OCI-M1 (cell line): Measurements from ENCODE around the gene TGM5.
"Not testable (repeated sequence)": the region's sequence is repeated elsewhere in the genome, so short reads cannot be mapped to it uniquely, and the experiment has no call there.

ENCODE experiments used
- DNase-seq: peaks from one replicate; lab custom pipeline; 2025; lab: John Stamatoyannopoulos, UW

Gene TGM5

GRCh38 chr15:43266834-43267233 is at the start of gene TGM5:
Gene TGM5 (minus strand): TSS chr15:43266928. CDS start chr15:43266849, 79 bp downstream.
- DNase-seq, result no peak

DNA sequence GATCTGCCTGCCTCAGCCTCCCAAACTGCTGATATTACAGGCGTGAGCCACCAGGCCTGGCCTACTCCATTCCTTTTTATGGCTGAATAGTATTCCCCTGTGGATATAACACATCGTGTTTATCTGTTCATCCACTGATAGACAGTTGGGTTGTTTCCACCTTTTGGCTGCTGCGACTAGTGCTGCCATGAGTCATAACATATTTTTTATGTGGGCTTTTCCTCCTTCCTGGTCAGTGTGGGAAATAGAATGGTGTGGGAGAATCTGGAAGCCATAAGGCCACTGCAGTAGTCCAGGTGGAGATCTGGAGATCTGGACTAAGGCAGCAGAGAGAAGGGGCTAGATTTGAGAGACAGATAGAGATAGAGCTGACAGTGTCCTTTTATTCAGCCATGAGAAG is 47.4 kb upstream of the TGM5 start:
- no peak for DNase-seq

DNA sequence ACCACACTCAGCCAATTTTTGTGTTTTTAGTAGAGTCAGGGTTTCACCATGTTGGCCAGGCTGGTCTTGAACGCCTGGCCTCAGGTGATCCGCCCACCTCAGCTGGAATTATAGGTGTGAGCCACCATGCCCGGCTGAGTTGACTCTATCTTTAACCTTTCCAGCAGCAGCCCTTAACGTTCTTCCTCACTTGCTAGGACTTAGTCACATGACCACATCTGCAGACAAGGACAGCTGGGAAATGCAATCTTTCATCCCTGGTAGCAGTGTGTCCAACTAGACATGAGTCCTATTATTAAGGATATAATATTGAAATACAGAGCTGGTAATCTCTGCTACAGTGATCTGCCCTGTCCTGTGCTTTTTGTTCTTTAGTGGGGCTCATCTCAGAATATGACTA is 45.6 kb upstream of the TGM5 start:
- no peak for DNase-seq

GRCh38 chr15:43302205-43302817 is 35.6 kb upstream of the TGM5 start, which contains the start of gene TGM7:
Gene TGM7 (minus strand): TSS chr15:43302255.
- DNase-seq, result peak; percentile 18

DNA sequence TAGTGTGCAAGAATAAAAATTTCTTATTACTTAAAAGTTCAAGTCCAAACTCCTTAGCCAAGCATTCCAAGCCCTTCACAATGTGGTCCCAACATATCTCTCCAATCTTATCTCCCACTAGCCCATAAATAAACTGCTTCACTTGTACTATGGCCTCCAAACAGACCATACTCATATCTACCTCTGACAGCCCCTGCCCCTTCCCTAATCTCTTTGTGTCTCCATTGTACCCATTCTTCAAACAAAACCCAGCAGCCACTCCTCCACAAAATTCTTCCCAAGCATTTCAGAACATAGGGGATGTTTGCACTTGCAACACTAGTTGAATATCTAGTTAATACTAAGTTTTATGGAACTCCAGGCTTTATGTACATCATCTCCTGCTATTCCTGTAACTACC is 33.2 kb upstream of the TGM5 start:
- DNase-seq, result no peak

- no peak for DNase-seq
Observed at GRCh38 chr15:43299411-43299810, 32.7 kb upstream of the TGM5 start.

- no peak for DNase-seq
Observed at GRCh38 chr15:43294091-43294706, 27.5 kb upstream of the TGM5 start.

DNA sequence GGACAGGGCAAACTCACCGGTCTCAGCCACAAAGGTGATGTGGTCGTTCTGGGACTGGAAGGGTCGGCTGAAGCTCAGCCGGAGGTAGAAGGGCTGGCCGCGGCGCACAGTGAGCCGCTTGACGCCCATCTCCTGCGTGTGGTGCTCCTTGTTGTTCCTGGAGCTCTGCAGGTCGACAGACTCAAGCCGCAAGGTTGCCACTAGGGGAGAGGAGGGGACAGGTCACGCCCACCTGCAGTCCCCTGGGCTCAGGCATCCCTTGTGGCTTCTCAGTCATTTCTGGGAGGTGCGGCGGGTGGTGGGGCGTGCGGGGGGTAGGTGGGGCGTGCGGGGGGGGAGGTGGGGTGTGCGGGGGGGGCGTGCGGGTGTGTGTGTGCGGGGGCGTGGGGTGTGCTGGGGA is 26.7 kb upstream of the TGM5 start:
- DNase-seq, result no peak

DNA sequence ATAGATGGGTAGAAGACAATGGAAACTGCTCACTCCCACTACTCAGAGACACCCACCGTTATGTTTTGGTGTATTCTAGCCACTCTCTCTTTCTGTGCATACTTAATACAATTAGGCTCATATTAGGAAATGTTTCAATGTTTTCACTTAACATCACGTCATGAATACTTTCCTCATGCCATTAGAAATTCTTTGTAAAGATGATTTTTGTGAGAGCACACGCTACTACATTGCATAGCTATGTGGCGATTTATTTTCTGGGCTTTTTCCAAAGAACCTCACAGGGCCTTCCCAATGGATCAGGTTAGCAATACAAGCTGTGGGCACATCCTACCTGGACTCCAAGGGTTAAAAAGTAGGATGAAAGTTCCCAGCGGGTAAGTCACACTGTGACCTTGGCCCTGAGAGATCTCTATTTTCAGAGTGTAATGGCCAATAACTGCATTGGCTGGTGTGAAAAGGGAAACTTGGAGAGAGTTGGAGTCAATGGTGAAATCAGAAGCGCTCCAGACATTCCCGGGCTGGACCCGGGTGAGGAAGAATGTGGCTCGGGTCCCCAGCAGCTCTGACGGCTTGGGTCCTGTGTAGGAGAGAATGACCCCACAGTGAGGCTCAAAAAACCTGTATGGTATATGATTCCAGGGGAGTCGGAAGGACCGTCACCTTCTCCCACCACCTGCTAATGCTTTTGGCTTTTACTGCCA is 25.8 kb upstream of the TGM5 start:
- no peak for DNase-seq

DNA sequence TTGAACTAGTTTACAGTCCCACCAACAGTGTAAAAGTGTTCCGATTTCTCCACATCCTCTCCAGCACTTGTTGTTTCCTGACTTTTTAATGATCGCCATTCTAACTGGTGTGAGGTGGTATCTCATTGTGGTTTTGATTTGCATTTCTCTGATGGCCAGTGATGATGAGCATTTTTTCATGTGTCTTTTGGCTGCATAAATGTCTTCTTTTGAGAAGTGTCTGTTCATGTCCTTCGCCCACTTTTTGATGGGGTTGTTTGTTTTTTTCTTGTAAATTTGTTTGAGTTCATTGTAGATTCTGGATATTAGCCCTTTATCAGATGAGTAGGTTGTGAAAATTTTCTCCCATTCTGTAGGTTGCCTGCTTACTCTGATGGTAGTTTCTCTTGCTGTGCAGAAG is 22.9 kb upstream of the TGM5 start:
- DNase-seq, result not testable (repeated sequence)

GRCh38 chr15:43287254-43287653 is 20.5 kb upstream of the TGM5 start:
- no peak for DNase-seq

GRCh38 chr15:43286074-43286473 is 19.3 kb upstream of the TGM5 start:
- DNase-seq, result no peak

GRCh38 chr15:43285609-43286037 is 18.9 kb upstream of the TGM5 start:
- peak; percentile 90 for DNase-seq

DNA sequence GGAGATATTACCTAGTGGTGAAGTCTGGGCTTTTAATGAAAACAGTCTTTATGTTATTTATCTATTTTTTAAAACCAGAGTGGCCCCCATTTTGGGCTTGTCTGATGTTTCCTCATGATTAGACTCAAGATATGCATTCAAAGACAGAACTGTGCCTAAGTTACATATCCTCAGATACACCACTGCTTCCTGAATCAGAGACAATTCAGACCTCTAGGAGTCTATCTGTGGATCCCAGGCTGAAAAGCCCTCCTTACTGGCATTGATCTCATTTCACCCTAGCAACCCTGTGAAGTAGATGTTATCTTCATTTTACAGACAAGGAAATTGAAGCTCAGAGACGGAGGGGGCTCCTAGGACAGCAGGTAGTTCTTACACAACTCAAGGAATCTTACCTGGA is 16.8 kb upstream of the TGM5 start:
- DNase-seq, result no peak

- DNase-seq, result no peak
Observed at GRCh38 chr15:43281926-43282602, 15.3 kb upstream of the TGM5 start.

- DNase-seq, result no peak
Observed at GRCh38 chr15:43280996-43281395, 14.3 kb upstream of the TGM5 start.

GRCh38 chr15:43279496-43279895 is 12.8 kb upstream of the TGM5 start:
- no peak for DNase-seq

DNA sequence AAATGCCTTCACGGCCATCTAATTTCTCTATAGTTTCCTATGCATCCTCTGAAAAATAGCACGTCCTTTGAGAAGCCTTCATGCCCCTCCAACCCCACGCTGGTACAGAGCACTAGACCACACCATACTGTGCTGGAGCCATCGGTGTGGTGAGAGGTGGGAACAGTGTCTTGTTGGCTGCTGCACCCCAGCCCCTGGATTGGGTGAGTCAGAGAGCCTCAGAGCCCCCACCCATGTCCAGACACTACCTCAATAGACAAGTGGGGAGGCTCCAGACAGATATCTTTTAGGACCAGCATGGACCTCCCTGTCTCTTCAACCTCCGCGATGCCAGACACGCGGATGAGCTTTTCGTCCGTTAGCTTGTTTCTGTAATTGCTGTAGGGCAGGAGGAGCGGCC is 12.1 kb upstream of the TGM5 start:
- no peak for DNase-seq

GRCh38 chr15:43277901-43278300 is 11.2 kb upstream of the TGM5 start:
- DNase-seq, result no peak

- no peak for DNase-seq
Observed at GRCh38 chr15:43277231-43277823, 10.6 kb upstream of the TGM5 start.

GRCh38 chr15:43276563-43277200 is 10.0 kb upstream of the TGM5 start:
- DNase-seq, result no peak
